PFSK-1 (cell line): Measurements from ENCODE around the gene SPNS3.

Experiments
- POLR2AphosphoS5 ChIP-seq: IDR thresholded peaks from 2 replicates; pipeline ENCODE4 v1.6.1; 2012; ENCODE audit warnings: low read depth, mild to moderate bottlenecking, control low read depth, low read length, moderate library complexity
- SIN3A ChIP-seq: IDR thresholded peaks from 2 replicates; pipeline ENCODE4 v1.6.1; 2012; ENCODE audit warnings: mild to moderate bottlenecking, low read length, moderate library complexity, borderline replicate concordance; ENCODE audit not compliant: insufficient read depth
- TAF1 ChIP-seq: IDR thresholded peaks from 2 replicates; pipeline ENCODE4 v1.6.1; 2012; ENCODE audit warnings: low read length, control low read depth, borderline replicate concordance; ENCODE audit not compliant: insufficient read depth
- TF ChIP-seq, protein P1 (sequence below), 2 experiments: IDR thresholded peaks; 2 replicates each; pipeline versions ENCODE4 v1.6.1 to v1.8.0; 2011 to 2012; ENCODE audit warnings: low read depth in 2 of 2, low read length in 2 of 2, control low read depth in 1 of 2, inconsistent platforms in 1 of 2, mild to moderate bottlenecking in 1 of 2, moderate library complexity in 1 of 2; ENCODE audit not compliant: insufficient read depth in 1 of 2

DNA sequence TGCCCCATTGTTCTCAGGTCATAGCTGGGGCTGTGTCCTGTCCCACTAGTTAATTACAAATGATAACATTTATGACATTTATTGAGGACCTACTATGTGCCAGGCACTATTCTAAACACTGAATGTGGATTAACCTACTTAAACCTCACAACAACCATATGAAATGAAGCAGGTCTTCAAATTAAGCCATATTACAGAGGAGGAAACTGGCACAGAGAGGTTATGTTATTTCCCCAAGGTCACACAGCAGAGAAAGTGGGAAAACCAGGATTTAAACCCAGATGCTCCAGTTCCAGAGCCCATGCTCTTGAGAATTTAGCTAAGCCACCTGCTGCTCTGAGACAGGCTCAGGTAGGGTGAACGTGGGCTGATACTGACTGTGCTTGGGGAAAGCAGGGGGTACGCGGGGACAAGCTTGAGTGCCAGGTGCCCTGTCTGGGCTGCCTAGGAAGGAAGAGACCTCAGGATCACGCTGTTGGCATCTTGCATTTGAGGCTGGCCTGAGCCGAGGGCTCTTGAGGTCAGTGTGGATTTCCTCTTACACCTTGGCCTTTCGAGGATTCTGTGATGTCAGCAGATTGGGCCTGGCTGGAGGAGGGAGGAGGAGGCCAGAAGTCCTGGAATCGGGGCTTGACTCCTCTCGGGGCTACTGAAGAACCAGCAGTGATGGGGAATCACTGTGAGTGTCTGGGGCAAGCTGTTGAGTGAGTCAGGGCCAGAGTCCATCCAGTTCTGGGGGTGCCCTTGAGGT is 73.8 kb downstream of the SPNS3 start:
- no peak for TF ChIP-seq POLR2AphosphoS5
- no peak for TF ChIP-seq TAF1
- TF ChIP-seq SIN3A: no peak
- TF ChIP-seq, protein P1, sequence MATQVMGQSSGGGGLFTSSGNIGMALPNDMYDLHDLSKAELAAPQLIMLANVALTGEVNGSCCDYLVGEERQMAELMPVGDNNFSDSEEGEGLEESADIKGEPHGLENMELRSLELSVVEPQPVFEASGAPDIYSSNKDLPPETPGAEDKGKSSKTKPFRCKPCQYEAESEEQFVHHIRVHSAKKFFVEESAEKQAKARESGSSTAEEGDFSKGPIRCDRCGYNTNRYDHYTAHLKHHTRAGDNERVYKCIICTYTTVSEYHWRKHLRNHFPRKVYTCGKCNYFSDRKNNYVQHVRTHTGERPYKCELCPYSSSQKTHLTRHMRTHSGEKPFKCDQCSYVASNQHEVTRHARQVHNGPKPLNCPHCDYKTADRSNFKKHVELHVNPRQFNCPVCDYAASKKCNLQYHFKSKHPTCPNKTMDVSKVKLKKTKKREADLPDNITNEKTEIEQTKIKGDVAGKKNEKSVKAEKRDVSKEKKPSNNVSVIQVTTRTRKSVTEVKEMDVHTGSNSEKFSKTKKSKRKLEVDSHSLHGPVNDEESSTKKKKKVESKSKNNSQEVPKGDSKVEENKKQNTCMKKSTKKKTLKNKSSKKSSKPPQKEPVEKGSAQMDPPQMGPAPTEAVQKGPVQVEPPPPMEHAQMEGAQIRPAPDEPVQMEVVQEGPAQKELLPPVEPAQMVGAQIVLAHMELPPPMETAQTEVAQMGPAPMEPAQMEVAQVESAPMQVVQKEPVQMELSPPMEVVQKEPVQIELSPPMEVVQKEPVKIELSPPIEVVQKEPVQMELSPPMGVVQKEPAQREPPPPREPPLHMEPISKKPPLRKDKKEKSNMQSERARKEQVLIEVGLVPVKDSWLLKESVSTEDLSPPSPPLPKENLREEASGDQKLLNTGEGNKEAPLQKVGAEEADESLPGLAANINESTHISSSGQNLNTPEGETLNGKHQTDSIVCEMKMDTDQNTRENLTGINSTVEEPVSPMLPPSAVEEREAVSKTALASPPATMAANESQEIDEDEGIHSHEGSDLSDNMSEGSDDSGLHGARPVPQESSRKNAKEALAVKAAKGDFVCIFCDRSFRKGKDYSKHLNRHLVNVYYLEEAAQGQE (IDR thresholded peaks at IDR 0.05; ENCODE audit: insufficient read depth in 1 of 2, low read depth in 2 of 2, low read length in 2 of 2): no peak
